ENCODE measurements around the gene ANKRD10. TPM values are rescaled to one million over a fixed set of nuclear protein-coding genes. Genes with fewer than 3 reads are reported as not detected.
A peak's percentile ranks its signal among the peaks of the same experiment; 100 is the strongest.

The ANKRD10 gene
- total RNA-seq, 1 donor from 2014 or later, result 228 TPM

- H3K9me3 Mint-ChIP-seq (ENCODE audit: low read depth), result no peaks in the 10 kb centered on the region
Observed at GRCh38 chr13:110914331-110915056, 375 bp downstream of the ANKRD10 start.

GRCh38 chr13:110914081-110914330 is 863 bp downstream of the ANKRD10 start:
- H3K27me3 Mint-ChIP-seq, result no peaks in the 10 kb centered on the region
- H3K27ac Mint-ChIP-seq, result peak overlapping the region; percentile 95

More at GRCh38 chr13:110914331-110915056, 375 bp downstream of the ANKRD10 start:
- H3K27ac Mint-ChIP-seq, result peak overlapping the region; percentile 99
- DNase-seq (ENCODE audit: low spot score, unreplicated experiment), result peak; percentile 69
- TF ChIP-seq CTCF (IDR thresholded peaks at IDR 0.05; ENCODE audit: unreplicated experiment), result no peak
- peak overlapping the region; percentile 88 for H3K4me3 Mint-ChIP-seq (ENCODE audit: low read depth)
- peaks cover 6% of the 10 kb centered on the region for H3K36me3 Mint-ChIP-seq (ENCODE audit: insufficient read depth)
- peaks cover 35% of the 10 kb centered on the region for H3K4me1 Mint-ChIP-seq (ENCODE audit: low read depth)
- H3K27me3 Mint-ChIP-seq, result no peaks in the 10 kb centered on the region

DNA sequence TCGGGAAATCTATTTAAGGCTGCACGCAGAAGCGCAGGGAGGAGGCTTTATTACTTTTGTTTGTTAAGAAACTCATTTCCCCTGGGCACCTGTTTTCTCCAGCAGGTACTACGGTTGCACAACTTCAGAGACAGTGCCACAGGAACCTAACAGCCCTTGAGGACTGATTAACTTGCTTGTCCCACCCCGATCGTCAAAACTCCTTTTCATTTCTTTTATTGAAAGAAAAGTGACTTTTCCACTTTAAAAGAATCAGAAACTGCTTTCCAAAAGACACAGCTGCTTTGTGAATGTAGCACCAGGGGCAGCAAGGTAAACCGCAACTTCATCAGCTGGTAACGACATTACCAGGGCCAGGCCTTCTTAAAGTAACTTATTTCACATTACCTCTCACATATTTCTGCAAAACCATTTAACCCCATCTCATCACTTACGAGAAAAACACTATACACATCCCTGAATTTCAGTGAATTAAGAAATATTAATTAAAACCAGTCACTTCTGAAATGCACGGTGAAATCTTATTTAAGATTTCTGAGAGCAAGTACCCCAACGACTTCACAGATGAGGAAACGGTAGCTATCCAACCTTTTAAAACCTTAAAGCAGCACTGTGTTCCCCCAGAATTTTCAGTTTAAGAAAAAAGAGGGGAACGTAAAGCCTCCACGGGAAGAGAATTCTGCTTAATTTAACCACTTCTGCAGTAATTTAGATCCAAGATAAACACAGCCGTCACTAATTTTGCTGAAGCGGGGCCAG is 1.4 kb downstream of the ANKRD10 start:
- H3K9me3 Mint-ChIP-seq (ENCODE audit: low read depth), result no peaks in the 10 kb centered on the region
- H3K4me1 Mint-ChIP-seq (ENCODE audit: low read depth), result peaks cover 44% of the 10 kb centered on the region
- peaks cover 6% of the 10 kb centered on the region for H3K36me3 Mint-ChIP-seq (ENCODE audit: insufficient read depth)
- H3K4me3 Mint-ChIP-seq (ENCODE audit: low read depth), result peak overlapping the region; percentile 88
- TF ChIP-seq CTCF (IDR thresholded peaks at IDR 0.05; ENCODE audit: unreplicated experiment), result no peak
- peak overlapping the region; percentile 95 for H3K27ac Mint-ChIP-seq
- no peaks in the 10 kb centered on the region for H3K27me3 Mint-ChIP-seq
- DNase-seq (ENCODE audit: low spot score, unreplicated experiment), result no peak

More at GRCh38 chr13:110914081-110914330, 863 bp downstream of the ANKRD10 start:
- peaks cover 39% of the 10 kb centered on the region for H3K4me1 Mint-ChIP-seq (ENCODE audit: low read depth)
- DNase-seq (ENCODE audit: low spot score, unreplicated experiment), result no peak
- H3K4me3 Mint-ChIP-seq (ENCODE audit: low read depth), result peak overlapping the region; percentile 88
- TF ChIP-seq CTCF (IDR thresholded peaks at IDR 0.05; ENCODE audit: unreplicated experiment), result no peak
- peaks cover 6% of the 10 kb centered on the region for H3K36me3 Mint-ChIP-seq (ENCODE audit: insufficient read depth)
- no peaks in the 10 kb centered on the region for H3K9me3 Mint-ChIP-seq (ENCODE audit: low read depth)

DNA sequence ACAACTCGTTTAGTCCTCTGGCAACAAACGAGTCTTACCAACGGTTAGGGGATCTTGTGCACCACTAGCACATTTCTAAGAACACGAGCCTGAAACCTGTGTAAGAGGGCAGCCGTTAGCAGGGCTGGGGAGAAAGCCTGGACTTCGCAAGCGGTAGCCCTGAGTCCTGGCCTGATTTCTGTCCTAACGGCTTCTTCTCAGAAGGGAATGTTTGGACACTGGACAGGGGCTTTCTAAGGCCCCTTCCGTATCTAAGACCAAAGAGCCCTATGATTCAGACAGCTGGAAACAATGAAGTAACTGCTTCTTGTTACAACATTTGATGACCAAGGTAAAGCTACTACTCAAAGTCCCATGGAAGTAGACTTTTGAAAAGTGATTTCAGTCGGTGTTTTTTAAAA is 2.2 kb downstream of the ANKRD10 start:
- DNase-seq (ENCODE audit: low spot score, unreplicated experiment), result no peak
- peak overlapping the region; percentile 88 for H3K4me3 Mint-ChIP-seq (ENCODE audit: low read depth)
- H3K36me3 Mint-ChIP-seq (ENCODE audit: insufficient read depth), result peaks cover 8% of the 10 kb centered on the region
- no peaks in the 10 kb centered on the region for H3K27me3 Mint-ChIP-seq
- H3K27ac Mint-ChIP-seq, result peak overlapping the region; percentile 95
- peaks cover 53% of the 10 kb centered on the region for H3K4me1 Mint-ChIP-seq (ENCODE audit: low read depth)
- H3K9me3 Mint-ChIP-seq (ENCODE audit: low read depth), result no peaks in the 10 kb centered on the region
- TF ChIP-seq CTCF (IDR thresholded peaks at IDR 0.05; ENCODE audit: unreplicated experiment), result no peak

- H3K36me3 Mint-ChIP-seq (ENCODE audit: insufficient read depth), result peaks cover 8% of the 10 kb centered on the region
- TF ChIP-seq CTCF (IDR thresholded peaks at IDR 0.05; ENCODE audit: unreplicated experiment), result no peak
- H3K27ac Mint-ChIP-seq, result peak overlapping the region; percentile 95
- peak overlapping the region; percentile 88 for H3K4me3 Mint-ChIP-seq (ENCODE audit: low read depth)
- DNase-seq (ENCODE audit: low spot score, unreplicated experiment), result no peak
- H3K9me3 Mint-ChIP-seq (ENCODE audit: low read depth), result no peaks in the 10 kb centered on the region
- H3K27me3 Mint-ChIP-seq, result no peaks in the 10 kb centered on the region
- peaks cover 56% of the 10 kb centered on the region for H3K4me1 Mint-ChIP-seq (ENCODE audit: low read depth)
Observed at GRCh38 chr13:110911880-110912279, 3.0 kb downstream of the ANKRD10 start.
